BLaER1 treated with 17β-estradiol and CSF1 and Interleukin-3, amounts not matched to agents 10 nM and 100 nM (cell line): Measurements from ENCODE around the gene CORT.

Experiments used
- H3K27ac ChIP-seq, 11 experiments: shearing (Covaris generic); formaldehyde crosslinking; 2 replicates each; pipeline ENCODE4 v1.8.1; 2022
- H3K27me3 ChIP-seq, 11 experiments: shearing (Covaris generic); formaldehyde crosslinking; 2 replicates each; pipeline ENCODE4 v1.8.1; 2022
- H3K36me3 ChIP-seq, 11 experiments: shearing (Covaris generic); formaldehyde crosslinking; 2 replicates each; pipeline ENCODE4 v1.8.1; 2022
- H3K4me1 ChIP-seq, 10 experiments: shearing (Covaris generic); formaldehyde crosslinking; 2 replicates each; pipeline ENCODE4 v1.8.1; 2022
- H3K4me2 ChIP-seq, 11 experiments: shearing (Covaris generic); formaldehyde crosslinking; 2 replicates each; pipeline ENCODE4 v1.8.1; 2022
- H3K4me3 ChIP-seq, 10 experiments: shearing (Covaris generic); formaldehyde crosslinking; 2 replicates each; pipeline ENCODE4 v1.8.1; 2022
- H3K9ac ChIP-seq, 11 experiments: shearing (Covaris generic); formaldehyde crosslinking; 2 replicates each; pipeline ENCODE4 v1.8.1; 2022
- H3K9me3 ChIP-seq, 11 experiments: shearing (Covaris generic); formaldehyde crosslinking; replicated peaks in 1 of 11; 2 replicates each; pipeline ENCODE4 v1.8.1; 2022
- H4K20me1 ChIP-seq, 11 experiments: shearing (Covaris generic); formaldehyde crosslinking; 2 replicates each; pipeline ENCODE4 v1.8.1; 2022
- Cebpa-rat ChIP-seq, 11 experiments: shearing (Covaris generic); IDR thresholded peaks; 2 replicates each; pipeline ENCODE4 v1.8.1; 2022

Gene CORT

DNA sequence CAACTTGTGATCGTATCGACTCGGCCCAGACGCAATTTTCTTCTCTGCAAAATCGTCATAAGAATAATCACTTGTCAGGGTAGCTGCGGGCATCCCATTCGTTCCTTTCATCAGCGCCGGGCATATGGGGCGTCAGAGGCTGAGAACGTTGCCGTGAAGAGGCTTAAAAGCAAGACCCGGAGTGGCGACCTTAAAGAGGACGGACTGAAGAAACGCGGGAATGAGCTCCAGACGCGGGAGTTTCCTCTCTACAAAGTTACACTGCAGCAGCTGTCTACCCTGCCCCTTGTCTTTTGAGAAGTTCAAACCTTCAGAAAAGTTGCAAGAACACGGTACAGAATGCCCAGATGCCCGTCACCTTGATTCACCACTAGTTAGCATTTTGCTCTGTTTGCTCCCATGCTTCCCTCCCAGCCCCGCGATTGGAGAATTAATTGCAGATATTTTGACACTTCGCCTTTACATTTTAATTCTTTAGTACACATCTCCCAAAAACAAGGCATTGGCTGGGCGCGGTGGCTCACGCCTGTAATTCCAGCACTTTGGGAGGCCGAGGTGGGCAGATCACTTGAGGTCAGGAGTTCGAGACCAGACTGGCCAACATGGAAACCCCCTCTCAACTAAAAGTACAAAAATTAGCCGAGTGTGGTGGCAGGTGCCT lies 18.6 kb upstream of the CORT start:
- Histone ChIP-seq H3K4me3 (peak overlapping the region; percentile 70 to 91 (median 82)), H4K20me1 (no peaks in the 10 kb centered on the region), H3K9ac (peak overlapping the region; percentile 80 to 92 (median 88)), H3K27me3 (no peaks in the 10 kb centered on the region), H3K36me3 (peaks cover 0 to 12% (median 4%) of the 10 kb centered on the region in 11 experiments; a peak in 4 of 22 replicates), H3K9me3 (no peaks in the 10 kb centered on the region), H3K4me2 (peak overlapping the region; percentile 88 to 98 (median 92)), H3K4me1 (peaks cover 14 to 49% (median 40%) of the 10 kb centered on the region in 10 experiments), H3K27ac (peak overlapping the region; percentile 11 to 90 (median 85); a peak in 21 of 22 replicates)
- TF ChIP-seq Cebpa-rat (IDR thresholded peaks at IDR 0.05), result no peak

DNA sequence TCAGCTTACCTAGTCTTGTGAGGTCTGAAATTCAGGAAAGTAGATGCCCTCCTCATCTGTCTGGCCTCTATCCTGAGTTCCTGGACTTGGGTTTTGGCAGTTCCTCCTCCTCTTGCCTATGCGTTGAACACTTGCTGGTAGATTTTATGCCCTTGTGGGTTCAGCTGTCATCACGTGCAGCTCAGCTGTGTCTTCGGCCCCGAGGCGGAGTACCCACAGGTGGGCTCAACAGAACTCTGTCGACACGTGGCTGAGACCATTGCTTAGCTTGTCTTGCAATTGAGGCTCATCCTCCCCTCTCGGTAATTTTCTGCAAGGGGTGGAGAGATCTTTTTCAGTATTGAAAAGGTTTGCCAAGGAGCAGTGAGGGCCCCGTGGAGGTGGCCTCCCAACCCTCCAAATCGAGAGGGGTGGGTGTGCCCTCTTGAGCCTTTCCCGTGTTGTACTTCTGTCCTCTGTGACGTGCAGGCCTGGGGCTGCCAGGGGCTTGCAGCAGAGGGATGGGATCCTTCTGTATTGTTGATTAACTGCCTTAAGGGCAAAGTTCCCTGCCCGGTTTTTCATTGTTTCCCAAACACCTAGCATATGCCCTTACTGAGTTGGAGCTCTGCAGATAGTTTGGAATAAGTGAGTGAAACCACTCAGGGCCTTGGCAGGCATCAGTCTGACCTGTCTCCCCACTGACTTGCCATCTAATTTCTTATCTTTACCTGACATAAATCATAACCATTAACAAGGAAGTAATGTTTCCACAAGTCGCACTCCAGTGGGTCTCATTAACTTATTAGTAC lies 16.7 kb upstream of the CORT start:
- Histone ChIP-seq H3K9ac (peak overlapping the region in 6 of 11 experiments; percentile 4 to 41 (median 16); a peak in 5 of 22 replicates), H3K4me1 (peaks cover 14 to 45% (median 39%) of the 10 kb centered on the region in 10 experiments), H3K36me3 (peaks cover 0 to 26% (median 6%) of the 10 kb centered on the region in 11 experiments; a peak in 4 of 22 replicates), H4K20me1 (no peaks in the 10 kb centered on the region; a peak in 1 of 22 replicates), H3K27ac (no peak overlapping the region), H3K27me3 (no peaks in the 10 kb centered on the region), H3K9me3 (no peaks in the 10 kb centered on the region), H3K4me2 (peak overlapping the region in 9 of 11 experiments; percentile 2 to 98 (median 90); a peak in 15 of 22 replicates), H3K4me3 (no peak overlapping the region)
- TF ChIP-seq Cebpa-rat (IDR thresholded peaks at IDR 0.05), result no peak

DNA sequence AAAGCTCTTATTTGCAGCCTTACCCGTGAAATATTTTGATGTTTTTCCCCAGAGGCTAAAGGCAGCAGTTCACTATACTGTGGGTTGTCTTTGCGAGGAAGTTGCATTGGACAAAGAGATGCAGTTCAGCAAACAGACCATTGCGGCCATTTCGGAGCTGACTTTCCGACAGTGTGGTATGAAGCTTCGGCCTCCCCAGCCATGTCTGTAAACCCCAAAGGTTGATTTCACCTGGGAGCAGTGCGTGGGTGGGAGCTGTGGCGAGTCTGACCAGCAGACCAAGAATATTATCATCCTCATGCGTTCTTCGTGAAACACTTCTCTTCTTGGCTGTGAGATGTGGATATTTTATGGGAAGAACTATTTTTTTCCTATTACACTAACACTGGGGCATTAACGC lies 16.0 kb upstream of the CORT start:
- H3K9me3 ChIP-seq, result no peaks in the 10 kb centered on the region
- no peaks in the 10 kb centered on the region for H3K27me3 ChIP-seq
- H3K4me2 ChIP-seq, result peak overlapping the region in 8 of 11 experiments; percentile 88 to 98 (median 91); a peak in 15 of 22 replicates
- no peaks in the 10 kb centered on the region; a peak in 1 of 22 replicates for H4K20me1 ChIP-seq
- TF ChIP-seq Cebpa-rat (IDR thresholded peaks at IDR 0.05), result no peak
- no peak overlapping the region for H3K27ac ChIP-seq
- H3K36me3 ChIP-seq, result peaks cover 0 to 26% (median 6%) of the 10 kb centered on the region in 11 experiments; a peak in 4 of 22 replicates
- peaks cover 14 to 44% (median 39%) of the 10 kb centered on the region in 10 experiments for H3K4me1 ChIP-seq
- peak overlapping the region in 4 of 11 experiments; percentile 4 to 20 (median 12); a peak in 4 of 22 replicates for H3K9ac ChIP-seq
- no peak overlapping the region for H3K4me3 ChIP-seq

DNA sequence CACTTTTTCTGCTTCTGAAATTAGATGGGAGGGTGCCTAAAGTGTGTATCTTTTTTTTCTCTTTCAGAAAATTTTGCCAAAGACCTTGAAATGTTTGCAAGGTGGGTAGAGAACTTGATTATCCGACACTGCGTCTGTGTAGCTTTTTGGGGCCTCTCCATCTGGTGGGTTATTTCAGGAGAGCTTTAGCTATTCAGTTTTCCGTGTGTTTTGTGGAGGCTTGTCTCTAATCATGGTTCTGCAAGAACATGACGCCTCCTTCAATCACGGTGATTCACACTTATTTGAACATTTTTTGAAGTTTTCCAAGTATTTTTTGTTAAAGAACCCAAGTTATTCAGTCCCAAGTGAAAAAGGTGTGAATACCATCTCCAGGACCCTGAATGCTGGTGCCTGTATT lies 15.2 kb upstream of the CORT start:
- H3K9me3 ChIP-seq, result no peaks in the 10 kb centered on the region
- H3K27me3 ChIP-seq, result no peaks in the 10 kb centered on the region
- no peak overlapping the region for H3K4me3 ChIP-seq
- peaks cover 0 to 4% (median 0%) of the 10 kb centered on the region in 11 experiments; a peak in 2 of 22 replicates for H4K20me1 ChIP-seq
- H3K27ac ChIP-seq, result no peak overlapping the region
- TF ChIP-seq Cebpa-rat (IDR thresholded peaks at IDR 0.05), result no peak
- peaks cover 0 to 31% (median 6%) of the 10 kb centered on the region in 11 experiments; a peak in 6 of 22 replicates for H3K36me3 ChIP-seq
- no peak overlapping the region for H3K4me2 ChIP-seq
- 0 out of 22 replicates have a peak overlapping the region, but pooled peaks of 1 of the 11 experiments have one; percentile 7 for H3K9ac ChIP-seq
- H3K4me1 ChIP-seq, result peaks cover 12 to 37% (median 34%) of the 10 kb centered on the region in 10 experiments

DNA sequence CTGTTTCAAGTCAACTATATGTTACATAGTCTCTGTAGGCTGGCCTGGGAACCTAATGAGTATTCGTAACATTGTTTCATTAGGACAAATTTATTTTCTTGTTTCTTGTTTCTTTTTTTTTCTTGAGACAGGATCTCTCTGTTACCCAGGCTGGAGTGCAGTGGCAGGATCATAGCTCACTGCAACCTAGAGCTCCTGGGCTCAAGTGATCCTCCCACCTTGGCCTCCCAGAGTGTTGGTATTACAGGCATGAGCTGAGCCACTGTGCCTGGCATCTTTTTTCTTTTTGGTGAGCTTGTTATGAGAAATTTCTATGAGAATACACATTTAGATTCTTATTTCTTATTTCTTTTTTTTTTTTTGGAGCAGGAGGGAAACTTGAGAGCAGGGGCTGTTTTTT lies 12.8 kb upstream of the CORT start:
- Histone ChIP-seq H3K4me2 (no peak overlapping the region), H3K36me3 (peaks cover 0 to 54% (median 23%) of the 10 kb centered on the region in 11 experiments; a peak in 13 of 22 replicates), H3K27me3 (no peaks in the 10 kb centered on the region), H3K9ac (peak overlapping the region in 1 of 11 experiments; percentile 37; a peak in 1 of 22 replicates), H4K20me1 (peaks cover 0 to 4% (median 0%) of the 10 kb centered on the region in 11 experiments; a peak in 3 of 22 replicates), H3K9me3 (no peaks in the 10 kb centered on the region), H3K4me3 (no peak overlapping the region), H3K4me1 (peaks cover 0 to 22% (median 19%) of the 10 kb centered on the region in 10 experiments; a peak in 16 of 20 replicates), H3K27ac (no peak overlapping the region)
- TF ChIP-seq Cebpa-rat (IDR thresholded peaks at IDR 0.05), result no peak

DNA sequence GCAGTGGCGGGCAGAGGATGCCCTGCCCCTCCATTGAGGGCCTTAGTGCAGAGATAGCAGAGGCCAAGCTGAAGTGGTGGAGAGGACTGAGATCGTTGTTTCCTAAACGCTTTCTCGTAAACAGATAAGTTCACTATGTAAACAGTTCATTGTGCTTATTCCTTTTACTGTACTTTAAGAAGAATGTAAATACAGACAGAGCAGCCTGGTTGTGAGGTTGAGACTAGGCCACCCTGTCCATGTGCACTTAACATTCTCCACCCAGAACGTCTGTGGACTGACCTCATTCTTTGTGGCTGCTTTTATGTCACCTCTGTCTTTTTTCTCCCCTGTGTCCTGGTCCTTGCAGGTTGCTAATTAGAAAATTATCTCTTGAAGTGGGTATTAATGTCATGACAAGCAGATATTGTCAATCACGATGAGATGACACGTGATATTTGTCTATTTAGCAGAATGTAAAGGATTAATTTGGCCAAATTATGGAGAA lies 11.1 kb upstream of the CORT start:
- H3K4me2 ChIP-seq, result no peak overlapping the region
- peaks cover 0 to 6% (median 3%) of the 10 kb centered on the region in 10 experiments; a peak in 12 of 20 replicates for H3K4me1 ChIP-seq
- H3K4me3 ChIP-seq, result no peak overlapping the region
- no peaks in the 10 kb centered on the region for H3K27me3 ChIP-seq
- no peak overlapping the region for H3K27ac ChIP-seq
- TF ChIP-seq Cebpa-rat (IDR thresholded peaks at IDR 0.05), result no peak
- no peak overlapping the region for H3K9ac ChIP-seq
- H3K36me3 ChIP-seq, result peaks cover 0 to 67% (median 30%) of the 10 kb centered on the region in 11 experiments; a peak in 15 of 22 replicates
- no peaks in the 10 kb centered on the region for H3K9me3 ChIP-seq
- H4K20me1 ChIP-seq, result peaks cover 0 to 4% (median 0%) of the 10 kb centered on the region in 11 experiments; a peak in 3 of 22 replicates

DNA sequence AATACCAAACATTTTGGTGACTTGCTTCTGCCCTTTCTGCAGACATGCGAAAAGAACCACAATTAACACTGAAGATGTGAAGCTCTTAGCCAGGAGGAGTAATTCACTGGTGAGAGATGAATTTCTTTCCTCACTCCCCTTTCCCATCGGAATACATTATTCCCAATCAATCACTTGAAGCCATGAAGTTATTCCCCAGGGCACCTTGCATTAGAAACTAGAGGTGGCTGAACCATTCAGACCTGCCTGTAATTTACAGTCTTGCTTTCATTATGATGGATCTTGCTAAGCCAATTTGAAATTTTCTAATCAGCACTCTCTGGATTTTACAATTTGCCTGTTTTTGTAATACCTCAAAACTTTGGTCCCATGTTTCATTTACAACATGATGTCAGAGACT lies 9.5 kb upstream of the CORT start:
- H3K36me3 ChIP-seq, result peaks cover 0 to 73% (median 32%) of the 10 kb centered on the region in 11 experiments; a peak in 16 of 22 replicates
- H3K4me2 ChIP-seq, result no peak overlapping the region
- 0 out of 22 replicates have a peak overlapping the region, but pooled peaks of 1 of the 11 experiments have one; percentile 7 for H3K9ac ChIP-seq
- H3K4me1 ChIP-seq, result no peaks in the 10 kb centered on the region
- no peaks in the 10 kb centered on the region for H3K27me3 ChIP-seq
- H3K9me3 ChIP-seq, result no peaks in the 10 kb centered on the region
- TF ChIP-seq Cebpa-rat (IDR thresholded peaks at IDR 0.05), result no peak
- H3K27ac ChIP-seq, result no peak overlapping the region
- H3K4me3 ChIP-seq, result no peak overlapping the region
- peaks cover 0 to 4% (median 0%) of the 10 kb centered on the region in 11 experiments; a peak in 3 of 22 replicates for H4K20me1 ChIP-seq

DNA sequence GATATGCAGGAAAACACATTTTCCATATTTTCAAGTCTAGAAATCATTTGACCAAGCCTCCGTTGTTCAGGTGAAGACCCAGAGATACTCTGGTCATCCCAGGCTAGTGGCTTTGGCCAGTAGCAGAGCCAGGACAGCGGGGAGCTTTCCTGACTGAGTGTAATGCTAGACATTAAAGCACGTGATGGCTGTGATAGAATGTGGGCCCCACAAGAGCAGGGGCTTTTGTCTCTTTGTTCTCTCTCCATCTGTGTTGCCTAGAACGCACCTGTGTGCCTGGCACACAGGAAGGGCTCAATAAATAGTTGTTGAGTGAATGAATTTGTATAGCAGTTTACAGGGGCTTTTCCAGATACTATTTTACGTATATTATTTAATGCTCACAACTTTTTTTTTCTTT lies 9.0 kb upstream of the CORT start:
- peaks cover 0 to 76% (median 32%) of the 10 kb centered on the region in 11 experiments; a peak in 16 of 22 replicates for H3K36me3 ChIP-seq
- no peak overlapping the region for H3K4me3 ChIP-seq
- H3K27ac ChIP-seq, result no peak overlapping the region
- no peak overlapping the region for H3K9ac ChIP-seq
- H3K9me3 ChIP-seq, result no peaks in the 10 kb centered on the region
- H4K20me1 ChIP-seq, result peaks cover 0 to 4% (median 0%) of the 10 kb centered on the region in 11 experiments; a peak in 3 of 22 replicates
- H3K4me2 ChIP-seq, result no peak overlapping the region
- no peaks in the 10 kb centered on the region for H3K4me1 ChIP-seq
- no peaks in the 10 kb centered on the region for H3K27me3 ChIP-seq
- TF ChIP-seq Cebpa-rat (IDR thresholded peaks at IDR 0.05), result no peak
